Stimulated activated CD8-positive, alpha-beta memory T cell treated with anti-CD3 and anti-CD28 coated beads, Interleukin-12 subunit alpha, Interleukin-12 subunit beta, amount 100 ng/mL, for 1 hour (primary cell): ENCODE data around the gene KCNJ16.

Experiments
- DNase-seq: peaks from one replicate; pipeline ENCODE4 v3.0.0-alpha.2; 2020; ENCODE audit warnings: low read depth

The KCNJ16 gene

GRCh38 chr17:70169709-70170597 is 94.9 kb downstream of the KCNJ16 start:
- DNase-seq, result no peak

- no peak for DNase-seq
Observed at GRCh38 chr17:70171159-70171558, 96.1 kb downstream of the KCNJ16 start.

- DNase-seq, result no peak
Observed at GRCh38 chr17:70172449-70172848, 97.4 kb downstream of the KCNJ16 start.

- DNase-seq, result no peak
Observed at GRCh38 chr17:70172923-70173322, 97.9 kb downstream of the KCNJ16 start.

GRCh38 chr17:70173681-70174080 is 98.7 kb downstream of the KCNJ16 start:
- DNase-seq, result no peak

- DNase-seq, result no peak
Observed at GRCh38 chr17:70181376-70181775, 106.4 kb downstream of the KCNJ16 start.

GRCh38 chr17:70181866-70182265 is 106.8 kb downstream of the KCNJ16 start:
- DNase-seq, result no peak

GRCh38 chr17:70183508-70183907 is 108.5 kb downstream of the KCNJ16 start:
- no peak for DNase-seq

GRCh38 chr17:70184207-70184606 is 109.2 kb downstream of the KCNJ16 start:
- DNase-seq, result no peak

GRCh38 chr17:70184770-70185169 is 109.7 kb downstream of the KCNJ16 start:
- no peak for DNase-seq
